Endothelial cell of umbilical vein (primary cell): ENCODE measurements around the gene NALCN.

Source experiments
- CTCF ChIP-seq, 2 donors: IDR thresholded peaks; 1 replicate in 1 of 2; 2 replicates in 1 of 2; pipeline ENCODE4 v1.5.1; 2011; ENCODE audit warnings: low read length in 2 of 2, mild to moderate bottlenecking in 2 of 2, moderate library complexity in 2 of 2, control low read depth in 1 of 2, inconsistent platforms in 1 of 2, low read depth in 1 of 2; ENCODE audit not compliant: insufficient read depth in 1 of 2; ENCODE audit errors: extremely low read depth in 1 of 2
- EZH2 ChIP-seq: IDR thresholded peaks from 2 replicates; pipeline ENCODE4 v1.6.1; 2012; ENCODE audit warnings: borderline replicate concordance, low read depth, mild to moderate bottlenecking, moderate library complexity, low read length, inconsistent platforms; ENCODE audit not compliant: severe bottlenecking
- FOS ChIP-seq: IDR thresholded peaks from 2 replicates; pipeline ENCODE4 v1.6.1; 2011; ENCODE audit warnings: mild to moderate bottlenecking, low read length, moderate library complexity, borderline replicate concordance; ENCODE audit not compliant: insufficient read depth
- GATA2 ChIP-seq: IDR thresholded peaks from 2 replicates; pipeline ENCODE4 v1.7.0; 2011; ENCODE audit warnings: low read depth, mild to moderate bottlenecking, moderate library complexity, mixed read lengths, low read length; ENCODE audit not compliant: insufficient read length, insufficient read depth
- JUN ChIP-seq: IDR thresholded peaks from 2 replicates; pipeline ENCODE4 v1.6.1; 2011; ENCODE audit warnings: borderline replicate concordance, low read depth; ENCODE audit not compliant: insufficient read length, insufficient read depth
- MAX ChIP-seq: IDR thresholded peaks from 2 replicates; pipeline ENCODE4 v1.6.1; 2011; ENCODE audit not compliant: insufficient read depth, insufficient read length
- MYC ChIP-seq: IDR thresholded peaks from one replicate; pipeline ENCODE4 v1.6.1; 2011; ENCODE audit warnings: mild to moderate bottlenecking, low read depth, low read length
- POLR2A ChIP-seq: IDR thresholded peaks from 2 replicates; pipeline ENCODE4 v1.6.1; 2012; ENCODE audit warnings: low read depth, mild to moderate bottlenecking, control low read depth, low read length
- POLR2AphosphoS5 ChIP-seq: IDR thresholded peaks from 2 replicates; pipeline ENCODE4 v1.6.1; 2012; ENCODE audit warnings: low read depth, mild to moderate bottlenecking, control low read depth, low read length, moderate library complexity; ENCODE audit not compliant: insufficient read depth

GRCh38 chr13:101398920-101399319, 17.4 kb downstream of the NALCN start:
- TF ChIP-seq POLR2A: no peak
- no peak for TF ChIP-seq MAX
- TF ChIP-seq GATA2: no peak
- no peak for TF ChIP-seq EZH2
- no peak for TF ChIP-seq CTCF (IDR thresholded peaks at IDR 0.05; ENCODE audit: extremely low read depth in 1 of 2, insufficient read depth in 1 of 2, low read depth in 1 of 2, low read length in 2 of 2)
- TF ChIP-seq POLR2AphosphoS5: no peak
- no peak for TF ChIP-seq JUN
- no peak for TF ChIP-seq MYC
- peak; percentile 21 for TF ChIP-seq FOS
